Sigmoid colon (tissue), 3 donors: Measurements from ENCODE around the gene LCT.

ENCODE experiments used
- CTCF ChIP-seq, 4 experiments: fragments of 450-650 bp in 3 of 4; fragments of 200-600 bp in 1 of 4; IDR thresholded peaks; one replicate each; pipeline ENCODE4 v1.5.1; 2016 to 2019; ENCODE audit warnings: antibody characterized with exemption in 4 of 4, mild to moderate bottlenecking in 3 of 4, moderate library complexity in 2 of 4
- POLR2A ChIP-seq, 2 donors: fragments of 450-650 bp; IDR thresholded peaks; one replicate each; pipeline ENCODE4 v1.6.1; 2016; ENCODE audit warnings: antibody characterized with exemption in 2 of 2, mild to moderate bottlenecking in 2 of 2, moderate library complexity in 2 of 2

- TF ChIP-seq CTCF (IDR thresholded peaks at IDR 0.05), result no peak
- TF ChIP-seq POLR2A (IDR thresholded peaks at IDR 0.05), result no peak
Measured at GRCh38 chr2:135845997-135846396, 9.0 kb upstream of the LCT start.
